ENCODE results near the gene DSCAML1. TPM values are rescaled to one million over a fixed set of nuclear protein-coding genes. Genes with fewer than 3 reads are reported as not detected.

The DSCAML1 gene
- polyA plus RNA-seq, 4 donors = 1.7 to 2.9 (median 2.0) TPM

Other genes with a start within 250 kb of the DSCAML1 start
- gene FXYD2, start 27.5 kb upstream of the DSCAML1 start, polyA plus RNA-seq (ENCODE audit: insufficient read length in 4 of 4) = 100 to 1,000 TPM; 408 to 622 (median 443) TPM
- 100 to 1,000 TPM; 144 to 149 (median 147) TPM for gene FXYD6, start 79.4 kb upstream of the DSCAML1 start, polyA plus RNA-seq (ENCODE audit: insufficient read length in 4 of 4)
- under 1 TPM; 0.62 to 0.90 (median 0.73) TPM for gene TMPRSS13, start 132.2 kb upstream of the DSCAML1 start, polyA plus RNA-seq (ENCODE audit: insufficient read length in 4 of 4)
- 1 to 10 TPM; 2.6 to 3.1 (median 2.8) TPM for gene IL10RA, start 189.2 kb upstream of the DSCAML1 start, polyA plus RNA-seq (ENCODE audit: insufficient read length in 4 of 4)

Data from right renal pelvis (tissue), 4 donors.